SK-N-MC (cell line): ENCODE measurements around the gene KCTD19.

Source experiments
- DNase-seq: peaks from one replicate; pipeline ENCODE4 v3.0.0-alpha.2; 2011; ENCODE audit warnings: low read depth, low spot score
- H3K27ac ChIP-seq: fragments of 200-600 bp; sonication (generic); 2 replicates; pipeline ENCODE4 v1.5.1; 2016; ENCODE audit warnings: mixed run types
- H3K36me3 ChIP-seq: fragments of 200-600 bp; sonication (generic); 2 replicates; pipeline ENCODE4 v1.6.1; 2017; ENCODE audit warnings: antibody characterized with exemption, low read length, mixed read lengths; ENCODE audit not compliant: insufficient read depth
- H3K4me3 ChIP-seq: fragments of 200-600 bp; sonication (generic); 2 replicates; pipeline ENCODE4 v1.5.1; 2016
- H3K9ac ChIP-seq: fragments of 200-600 bp; sonication (generic); 2 replicates; pipeline ENCODE4 v1.8.0; 2017; ENCODE audit warnings: mixed run types, mixed read lengths; ENCODE audit not compliant: insufficient read length
- H3K9me3 ChIP-seq: fragments of 200-600 bp; sonication (generic); 2 replicates; pipeline ENCODE4 v1.6.1; 2017; ENCODE audit warnings: low read depth, mild to moderate bottlenecking, antibody characterized with exemption, low read length, moderate library complexity, mixed read lengths
- EZH2 ChIP-seq: fragments of 200-600 bp; sonication (generic); IDR thresholded peaks from one replicate; pipeline ENCODE4 v1.6.1; 2017; ENCODE audit warnings: antibody characterized with exemption
- FOXP2 ChIP-seq: optimal IDR thresholded peaks from 2 replicates; pipeline ENCODE3; 2011; ENCODE audit warnings: mild to moderate bottlenecking, moderate library complexity; ENCODE audit not compliant: insufficient read depth; ENCODE audit errors: extremely low read length, control extremely low read depth
- POLR2AphosphoS5 ChIP-seq: IDR thresholded peaks from 2 replicates; pipeline ENCODE4 v1.6.1; 2012; ENCODE audit warnings: mild to moderate bottlenecking, low read depth, low read length, borderline replicate concordance

The KCTD19 gene

GRCh38 chr16:67281536-67282446 is 44.8 kb downstream of the KCTD19 start:
- Histone ChIP-seq H3K36me3 (no peaks in the 10 kb centered on the region), H3K9ac (no peak overlapping the region), H3K4me3 (no peak overlapping the region), H3K9me3 (no peaks in the 10 kb centered on the region), H3K27ac (no peak overlapping the region)
- no peak for DNase-seq
- TF ChIP-seq POLR2AphosphoS5 (no peak), FOXP2 (no peak), EZH2 (no peak)

GRCh38 chr16:67280090-67281015 is 46.2 kb downstream of the KCTD19 start:
- no peak for DNase-seq
- Histone ChIP-seq H3K9ac (no peak overlapping the region), H3K27ac (no peak overlapping the region), H3K9me3 (no peaks in the 10 kb centered on the region), H3K36me3 (no peaks in the 10 kb centered on the region), H3K4me3 (no peak overlapping the region)
- TF ChIP-seq FOXP2, result no peak
- no peak for TF ChIP-seq EZH2
- TF ChIP-seq POLR2AphosphoS5, result no peak

- Histone ChIP-seq H3K36me3 (no peaks in the 10 kb centered on the region), H3K27ac (no peak within 1 kb of the TSS), H3K9ac (no peak within 1 kb of the TSS), H3K4me3 (peak within 1 kb of the TSS; percentile 53), H3K9me3 (no peaks in the 10 kb centered on the region)
- DNase-seq, result no peak
- TF ChIP-seq POLR2AphosphoS5 (no peak), FOXP2 (no peak), EZH2 (no peak)
Measured at GRCh38 chr16:67279296-67280089, 47.0 kb downstream of the KCTD19 start, which contains the start of gene PLEKHG4. Gene PLEKHG4, plus strand, starts transcription at chr16:67279532. Its CDS starts 513 bp downstream, at chr16:67280045.

DNA sequence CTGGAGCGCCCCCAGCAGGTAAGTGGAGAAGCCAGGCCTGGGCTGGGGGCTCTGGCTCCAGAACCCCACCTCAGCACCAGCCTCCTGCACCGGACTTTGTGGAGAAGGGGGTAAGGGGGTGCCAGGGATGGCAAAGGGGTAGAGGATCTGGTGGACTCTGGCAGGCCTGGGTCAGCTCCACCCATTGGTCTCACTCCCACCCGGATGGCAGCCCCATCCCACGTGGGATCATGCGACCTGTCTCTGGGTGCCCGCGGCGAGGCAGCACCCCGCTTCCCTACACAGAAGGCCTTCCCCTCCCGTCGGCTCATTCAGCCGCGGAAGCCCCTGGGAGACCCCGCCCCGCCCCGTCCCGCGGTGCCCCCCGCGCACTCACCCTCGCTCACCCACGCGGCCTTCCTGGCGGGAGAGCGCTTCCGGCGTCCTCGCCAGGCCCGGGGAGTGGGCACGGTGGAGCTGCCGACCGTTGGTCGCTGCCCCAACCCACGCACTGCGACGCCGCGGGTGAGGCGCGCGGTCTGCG is 47.7 kb downstream of the KCTD19 start:
- no peaks in the 10 kb centered on the region for H3K36me3 ChIP-seq
- H3K9ac ChIP-seq, result no peak overlapping the region
- TF ChIP-seq EZH2 (no peak), POLR2AphosphoS5 (no peak), FOXP2 (no peak)
- no peaks in the 10 kb centered on the region for H3K9me3 ChIP-seq
- peak overlapping the region; percentile 53 for H3K4me3 ChIP-seq
- no peak for DNase-seq
- H3K27ac ChIP-seq, result no peak overlapping the region

DNA sequence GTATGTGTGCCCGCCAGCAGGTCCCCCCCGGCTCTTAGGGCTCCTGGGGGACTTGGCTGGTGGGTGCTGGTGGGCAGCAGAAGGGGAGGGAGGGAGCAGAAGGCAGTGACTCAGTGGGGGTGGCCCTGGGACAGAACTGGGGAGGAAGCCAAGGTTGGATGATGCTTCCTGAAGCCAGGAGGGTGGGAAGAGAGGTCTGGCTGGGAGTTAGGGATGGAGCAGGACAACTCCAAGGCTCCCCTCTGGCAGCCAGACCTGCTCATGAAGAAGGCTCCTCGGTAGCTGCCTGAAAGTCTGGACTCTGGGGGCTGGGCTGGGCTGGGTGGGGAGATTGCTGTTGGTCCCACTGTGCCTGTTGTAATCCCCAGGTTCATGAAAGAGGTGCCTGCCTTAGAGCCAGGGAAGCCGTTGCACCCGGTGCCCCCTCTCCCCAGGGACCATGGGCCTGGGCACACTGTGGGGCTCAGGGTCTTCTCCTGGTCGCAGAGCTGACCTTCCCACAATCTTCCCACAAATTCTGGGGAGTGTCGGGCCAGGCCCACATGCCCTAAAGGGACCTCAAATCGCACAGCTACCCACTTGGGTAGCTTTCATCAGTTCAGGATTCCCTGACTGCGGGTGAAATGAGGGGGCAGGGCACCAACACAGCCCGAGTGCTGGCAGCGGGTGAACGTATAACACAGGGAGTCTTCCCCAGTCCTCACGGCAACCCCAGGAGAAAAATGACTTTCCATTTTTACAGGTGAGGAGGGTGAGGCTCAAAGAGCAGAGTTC is 48.4 kb downstream of the KCTD19 start:
- no peak overlapping the region for H3K27ac ChIP-seq
- H3K36me3 ChIP-seq, result no peaks in the 10 kb centered on the region
- TF ChIP-seq FOXP2 (no peak), EZH2 (no peak), POLR2AphosphoS5 (no peak)
- no peaks in the 10 kb centered on the region for H3K9me3 ChIP-seq
- no peak overlapping the region for H3K9ac ChIP-seq
- H3K4me3 ChIP-seq, result peak overlapping the region; percentile 53
- DNase-seq, result no peak

- H3K9me3 ChIP-seq, result no peaks in the 10 kb centered on the region
- no peak for TF ChIP-seq EZH2
- TF ChIP-seq POLR2AphosphoS5, result no peak
- TF ChIP-seq FOXP2, result no peak
- no peak overlapping the region for H3K27ac ChIP-seq
- H3K4me3 ChIP-seq, result no peak overlapping the region
- DNase-seq, result no peak
- H3K36me3 ChIP-seq, result no peaks in the 10 kb centered on the region
- no peak overlapping the region for H3K9ac ChIP-seq
Measured at GRCh38 chr16:67277294-67277998, 49.1 kb downstream of the KCTD19 start.
